Measurements from ENCODE around the gene SLC26A8. TPM values are rescaled to one million over a fixed set of nuclear protein-coding genes. Genes with fewer than 3 reads are reported as not detected.
A peak's percentile ranks its signal among the peaks of the same experiment; 100 is the strongest.
"Not testable (repeated sequence)": the region's sequence is repeated elsewhere in the genome, so short reads cannot be mapped to it uniquely, and the experiment has no call there.

The SLC26A8 gene
- total RNA-seq, 1 experiment from 2014 or later, result not detected

DNA sequence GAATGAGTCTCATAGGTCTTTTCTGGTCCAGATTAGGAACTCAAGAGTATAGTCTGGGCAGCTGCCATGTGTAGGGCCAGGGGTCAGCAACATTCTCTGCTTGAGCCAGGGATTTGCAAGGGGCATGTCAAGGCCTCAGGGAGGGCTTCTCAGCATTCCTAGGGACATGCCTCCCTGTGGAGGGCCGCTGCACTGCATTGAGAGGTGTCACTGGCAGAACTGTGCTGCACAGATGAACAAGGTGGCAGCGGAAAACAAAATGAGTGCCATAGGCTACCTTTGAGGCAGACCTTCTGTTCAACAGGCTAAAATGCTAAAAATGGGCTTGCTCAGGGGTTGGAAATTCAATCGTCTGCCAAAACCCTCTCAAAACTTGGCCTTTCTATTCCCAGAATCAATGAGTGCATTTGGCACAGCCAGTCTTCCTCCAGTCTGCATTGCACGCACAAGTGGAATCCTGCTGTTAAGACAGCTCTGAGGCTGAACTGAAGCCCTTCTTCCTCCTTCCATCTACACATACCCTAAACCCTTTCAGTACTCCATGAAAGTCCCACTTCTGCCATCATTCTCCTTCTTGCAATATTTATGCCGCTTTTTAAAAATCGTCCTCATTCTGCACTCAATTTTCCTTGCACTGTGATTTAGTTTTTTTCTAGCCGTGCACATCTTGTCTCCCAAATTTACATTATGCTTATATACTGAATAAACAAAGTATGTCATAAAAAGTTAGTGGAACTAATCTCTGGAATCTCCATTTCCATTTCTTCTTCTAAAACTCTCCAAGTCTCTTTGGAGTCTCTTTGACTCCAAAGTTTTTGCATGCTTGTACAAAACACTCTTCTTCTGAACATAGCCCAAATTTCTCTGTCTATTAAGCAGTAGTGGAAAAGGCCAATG, 51.7 kb downstream of the SLC26A8 start:
- Histone ChIP-seq H3K27me3 (no peaks in the 10 kb centered on the region), H3K36me3 (no peaks in the 10 kb centered on the region), H3K4me3 (no peak overlapping the region), H3K9me3 (no peaks in the 10 kb centered on the region)
- peak; percentile 82 for DNase-seq

DNA sequence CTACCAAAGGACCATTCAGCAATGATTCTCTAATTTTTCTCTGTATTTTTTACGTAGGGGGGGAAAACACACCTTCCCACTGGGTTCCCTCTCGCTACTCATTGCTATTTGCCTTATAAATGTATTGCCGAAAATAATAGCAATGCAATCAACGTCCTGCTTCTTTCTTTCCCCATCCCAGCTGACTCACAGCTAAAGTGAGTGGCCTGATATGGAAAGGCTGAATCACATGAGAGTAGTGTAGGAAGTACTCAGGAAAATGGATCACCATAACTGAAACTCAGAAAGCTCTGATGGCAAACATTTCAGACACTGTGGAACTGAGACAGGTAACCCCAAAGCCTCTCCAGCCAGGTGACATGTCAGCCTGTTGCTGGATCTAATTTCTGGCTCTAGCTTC, 54.3 kb downstream of the SLC26A8 start:
- Histone ChIP-seq H3K36me3 (no peaks in the 10 kb centered on the region), H3K27me3 (no peaks in the 10 kb centered on the region), H3K9me3 (no peaks in the 10 kb centered on the region), H3K4me3 (no peak overlapping the region)
- DNase-seq, result peak; percentile 31

DNA sequence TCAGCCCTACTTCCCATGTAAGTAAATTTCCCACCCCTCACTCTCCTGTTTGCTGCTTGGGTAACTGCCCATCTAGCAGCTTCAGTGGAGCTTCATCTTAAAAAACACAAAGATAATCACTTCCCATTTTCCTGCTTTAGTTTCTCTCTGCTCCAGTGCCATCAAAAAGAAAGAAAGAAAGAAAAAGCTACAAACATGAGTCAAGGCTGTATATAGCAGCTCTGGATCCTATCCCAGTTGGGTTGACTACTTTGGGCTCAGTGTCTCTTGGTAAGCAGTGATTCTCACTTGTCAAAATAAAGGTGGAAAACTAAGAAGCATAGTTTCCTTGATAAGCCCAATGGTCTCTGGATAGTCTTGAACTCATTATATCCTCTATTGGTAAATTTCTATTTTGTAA, 54.8 kb downstream of the SLC26A8 start:
- no peak for DNase-seq
- Histone ChIP-seq H3K27me3 (no peaks in the 10 kb centered on the region), H3K4me3 (no peak overlapping the region), H3K9me3 (no peaks in the 10 kb centered on the region), H3K36me3 (no peaks in the 10 kb centered on the region)

DNA sequence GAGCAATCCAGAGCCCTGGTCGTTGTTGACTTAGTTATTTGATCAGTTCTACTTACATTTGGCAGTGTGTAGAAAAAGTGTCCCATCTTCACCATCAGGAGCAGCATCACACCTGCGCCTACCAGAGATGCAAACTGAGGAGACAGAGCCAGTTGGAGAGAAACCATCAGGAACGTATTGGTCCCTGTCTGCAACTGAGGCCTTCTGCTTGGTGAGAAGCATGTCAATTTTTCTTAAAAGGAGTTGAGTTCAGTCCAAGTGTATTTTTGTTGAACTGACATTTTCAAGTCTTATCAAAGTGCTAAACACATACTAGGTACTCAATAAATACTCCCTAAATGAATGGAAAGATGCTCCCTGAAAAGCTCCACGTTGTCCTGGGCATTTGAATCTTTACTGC, 55.6 kb downstream of the SLC26A8 start:
- H3K9me3 ChIP-seq, result no peaks in the 10 kb centered on the region
- no peaks in the 10 kb centered on the region for H3K36me3 ChIP-seq
- no peaks in the 10 kb centered on the region for H3K27me3 ChIP-seq
- no peak for DNase-seq
- H3K4me3 ChIP-seq, result no peak overlapping the region

DNA sequence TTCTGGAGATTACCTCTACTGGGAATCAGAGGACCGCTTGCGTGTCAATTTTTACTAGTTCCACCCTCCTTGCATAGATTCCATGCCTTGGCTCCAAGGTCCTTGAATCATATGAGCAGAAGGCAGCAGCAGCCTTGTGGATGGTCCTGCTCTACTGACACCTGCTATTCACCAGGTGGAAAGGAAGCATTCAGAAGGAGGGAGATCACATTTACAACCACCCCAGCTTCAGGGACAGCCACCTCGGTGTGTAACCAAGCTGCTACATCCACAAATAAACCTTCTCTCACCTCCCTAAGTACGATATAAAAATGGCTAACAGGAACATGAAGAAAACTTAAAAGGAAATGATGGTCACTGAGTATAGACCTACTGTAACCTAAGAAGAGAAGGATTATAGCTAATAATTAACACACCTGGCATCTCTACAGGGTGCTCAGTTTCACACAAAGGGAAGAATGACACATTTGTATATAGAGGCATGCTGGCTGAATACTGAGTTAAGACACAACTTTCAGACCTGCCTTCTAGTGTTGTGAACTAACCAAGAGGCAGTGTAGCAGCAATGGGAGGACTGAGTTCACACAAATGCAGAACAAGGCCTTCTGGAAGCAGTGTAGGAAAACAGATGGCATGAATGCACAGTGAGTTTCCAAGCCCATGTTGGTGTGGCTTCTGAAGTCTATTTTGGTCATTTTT, 57.2 kb downstream of the SLC26A8 start:
- no peaks in the 10 kb centered on the region for H3K9me3 ChIP-seq
- H3K4me3 ChIP-seq, result no peak overlapping the region

DNA sequence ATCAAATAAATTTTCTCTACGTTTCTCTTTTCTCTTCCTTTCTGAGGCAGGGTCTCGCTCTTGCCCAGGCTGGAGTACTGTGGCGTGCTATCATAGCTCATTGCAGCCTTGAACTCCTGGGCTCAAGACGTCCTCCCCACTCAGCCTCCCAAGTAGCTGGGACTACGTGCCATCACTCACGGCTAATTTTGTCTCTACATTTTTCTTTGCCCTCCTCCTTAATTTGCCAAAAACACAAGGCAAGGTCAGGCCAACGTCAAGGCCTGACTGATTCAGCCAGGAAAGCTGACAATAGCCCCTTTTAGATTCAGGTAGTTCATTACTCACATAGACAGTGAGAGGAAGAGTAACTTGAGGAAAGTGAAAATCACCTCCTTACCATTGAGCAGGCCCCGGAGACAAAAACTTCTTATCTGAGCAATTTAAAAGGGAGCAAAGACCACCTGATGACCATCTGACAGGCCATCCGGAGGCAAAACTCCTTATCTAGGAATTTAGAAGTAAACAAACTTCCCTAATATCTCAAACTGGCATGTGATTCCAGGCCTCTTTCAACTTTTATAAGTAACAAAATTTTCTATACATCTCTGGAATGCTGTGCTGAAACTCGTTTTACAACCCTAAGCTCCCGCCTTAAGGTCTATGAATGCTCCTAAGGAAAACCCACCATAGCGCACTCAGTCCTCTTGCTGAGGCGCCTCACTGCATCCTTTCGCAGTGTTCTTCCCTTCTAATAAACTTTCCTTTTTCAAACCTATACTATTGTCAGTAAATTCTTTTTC, 61.5 kb downstream of the SLC26A8 start:
- H3K27me3 ChIP-seq, result no peaks in the 10 kb centered on the region
- no peaks in the 10 kb centered on the region for H3K9me3 ChIP-seq
- no peak for DNase-seq
- no peaks in the 10 kb centered on the region for H3K36me3 ChIP-seq
- no peak overlapping the region for H3K4me3 ChIP-seq

More for the DNA sequence above, 57.2 kb downstream of the SLC26A8 start:
- no peaks in the 10 kb centered on the region for H3K36me3 ChIP-seq
- DNase-seq, result no peak
- H3K27me3 ChIP-seq, result no peaks in the 10 kb centered on the region

DNA sequence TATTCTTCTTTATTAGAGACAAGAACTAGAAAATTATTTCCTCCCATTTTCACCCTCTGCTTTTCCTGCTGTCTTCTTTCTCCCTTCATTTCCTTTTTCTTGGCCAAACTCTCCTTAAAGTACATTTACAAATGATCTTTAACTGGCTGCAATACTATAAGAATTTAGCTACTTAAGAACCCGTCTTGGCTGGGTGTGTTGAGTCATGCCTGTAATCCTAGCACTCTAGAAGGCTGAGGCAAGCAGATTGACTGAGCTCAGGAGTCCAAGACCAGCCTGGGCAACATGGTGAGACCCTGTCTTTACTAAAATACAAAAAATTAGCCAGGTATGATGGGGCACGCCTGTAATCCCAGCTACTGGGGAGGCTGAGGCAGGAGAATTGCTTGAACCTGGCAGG, 64.3 kb downstream of the SLC26A8 start:
- H3K27me3 ChIP-seq, result no peaks in the 10 kb centered on the region
- no peaks in the 10 kb centered on the region for H3K9me3 ChIP-seq
- DNase-seq, result peak; percentile 8
- H3K36me3 ChIP-seq, result no peaks in the 10 kb centered on the region
- H3K4me3 ChIP-seq, result no peak overlapping the region

DNA sequence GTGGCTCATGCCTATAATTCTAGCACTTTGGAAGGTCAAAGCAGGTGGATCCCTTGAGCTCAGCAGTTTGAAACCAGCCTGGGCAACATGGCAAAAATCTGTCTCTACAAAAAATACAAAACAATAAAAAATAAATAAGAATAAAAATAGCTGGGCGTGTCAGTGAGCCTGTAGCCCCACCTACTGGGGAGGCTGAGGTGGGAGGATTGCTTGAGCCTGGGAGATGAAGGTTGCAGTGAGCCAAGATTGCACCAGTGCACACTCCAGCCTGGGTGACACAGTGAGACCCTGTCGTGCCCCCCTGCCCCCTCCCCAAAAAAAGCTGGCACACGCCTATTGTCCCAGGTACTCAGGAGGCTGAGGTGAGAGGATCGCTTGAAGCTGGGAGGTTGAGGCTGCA, 68.5 kb downstream of the SLC26A8 start:
- no peaks in the 10 kb centered on the region for H3K27me3 ChIP-seq
- no peaks in the 10 kb centered on the region for H3K36me3 ChIP-seq
- DNase-seq, result no peak

DNA sequence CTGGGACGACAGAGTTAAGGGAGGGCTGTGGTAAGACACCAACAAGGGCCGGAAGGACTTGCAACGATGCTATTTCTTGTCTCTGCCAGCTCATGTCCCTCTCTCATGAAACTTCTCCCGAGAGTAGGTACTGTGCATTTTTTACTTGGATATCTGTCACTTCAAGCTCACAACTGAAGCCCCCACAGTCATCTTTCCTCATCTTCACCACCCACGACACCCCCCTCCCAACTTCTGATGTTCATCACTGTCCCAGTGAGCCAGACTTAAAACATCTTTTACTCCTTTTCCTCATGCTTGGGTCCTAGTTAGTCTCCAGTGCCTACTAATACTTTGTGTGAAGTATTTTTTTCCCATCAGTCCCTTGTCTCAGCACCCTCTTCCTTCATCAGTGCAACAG, 68.9 kb downstream of the SLC26A8 start:
- DNase-seq, result no peak
- H3K9me3 ChIP-seq, result no peaks in the 10 kb centered on the region
- no peak overlapping the region for H3K4me3 ChIP-seq
- no peaks in the 10 kb centered on the region for H3K36me3 ChIP-seq
- H3K27me3 ChIP-seq, result no peaks in the 10 kb centered on the region

More for the DNA sequence above, 68.5 kb downstream of the SLC26A8 start:
- Histone ChIP-seq H3K4me3 (no peak overlapping the region), H3K9me3 (no peaks in the 10 kb centered on the region)

DNA sequence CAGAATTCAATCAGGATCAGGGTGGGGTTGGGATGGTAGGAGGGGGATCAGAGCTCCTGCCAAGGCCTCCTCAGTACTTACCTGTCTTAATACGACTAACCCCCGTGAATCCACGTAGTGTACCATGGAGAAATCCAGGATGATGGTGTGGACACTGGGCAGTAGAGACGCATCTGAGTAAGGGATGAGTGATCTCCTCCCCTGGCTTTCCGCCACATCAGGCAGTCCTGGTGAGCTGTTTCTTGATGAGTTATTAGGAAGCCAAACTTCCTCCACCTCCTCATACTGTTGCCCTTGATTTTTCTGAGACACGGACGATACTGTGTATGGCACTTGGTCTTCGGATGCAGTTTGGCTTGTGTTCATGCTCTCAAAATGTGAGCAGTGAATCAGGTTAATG, 69.4 kb downstream of the SLC26A8 start:
- no peak overlapping the region for H3K4me3 ChIP-seq
- no peaks in the 10 kb centered on the region for H3K9me3 ChIP-seq
- DNase-seq, result peak; percentile 72
- H3K27me3 ChIP-seq, result no peaks in the 10 kb centered on the region
- no peaks in the 10 kb centered on the region for H3K36me3 ChIP-seq

DNA sequence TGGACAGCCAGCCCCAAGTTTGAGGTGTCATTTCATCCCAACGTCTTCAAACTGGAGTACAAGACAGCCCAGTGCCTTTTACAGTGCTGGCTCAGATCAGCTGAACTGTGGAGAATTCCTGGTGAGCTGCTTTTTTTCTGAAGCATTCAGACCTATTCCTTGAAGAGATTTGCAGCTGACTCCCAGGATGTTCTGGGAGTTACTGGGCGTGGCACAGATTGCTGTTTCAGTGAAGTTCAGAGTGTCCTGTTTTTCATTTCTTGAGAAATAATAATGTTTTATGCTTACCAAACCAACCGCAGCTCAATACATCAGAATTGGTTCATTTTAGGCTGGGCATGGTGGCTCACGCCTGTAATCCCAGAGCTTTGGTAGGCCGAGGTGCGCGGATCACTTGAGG, 70.1 kb downstream of the SLC26A8 start:
- H3K36me3 ChIP-seq, result no peaks in the 10 kb centered on the region
- no peak for DNase-seq

DNA sequence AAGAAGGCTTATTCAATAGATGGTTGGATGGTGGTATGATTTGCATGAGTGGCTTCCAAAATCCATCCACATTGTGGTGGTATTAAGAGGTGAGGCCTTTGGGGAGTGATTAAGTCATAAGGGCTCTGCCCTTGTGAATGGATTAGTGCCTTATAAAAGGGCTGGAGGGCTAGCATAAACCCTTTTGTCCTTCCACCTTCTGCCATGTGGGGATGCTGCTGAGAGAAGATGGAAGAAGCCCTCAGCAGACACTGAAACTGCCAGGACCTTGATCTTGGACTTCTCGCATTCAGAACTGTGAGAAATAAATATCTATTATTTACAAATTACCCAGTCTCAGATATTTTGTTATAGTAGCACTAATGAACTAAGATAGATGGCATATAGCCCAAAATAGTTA, 75.7 kb downstream of the SLC26A8 start:
- H3K9me3 ChIP-seq, result no peaks in the 10 kb centered on the region
- no peak overlapping the region for H3K4me3 ChIP-seq
- peak; percentile 13 for DNase-seq
- no peaks in the 10 kb centered on the region for H3K27me3 ChIP-seq
- H3K36me3 ChIP-seq, result no peaks in the 10 kb centered on the region

More for the DNA sequence above, 70.1 kb downstream of the SLC26A8 start:
- H3K4me3 ChIP-seq, result no peak overlapping the region
- H3K9me3 ChIP-seq, result no peaks in the 10 kb centered on the region
- no peaks in the 10 kb centered on the region for H3K27me3 ChIP-seq

DNA sequence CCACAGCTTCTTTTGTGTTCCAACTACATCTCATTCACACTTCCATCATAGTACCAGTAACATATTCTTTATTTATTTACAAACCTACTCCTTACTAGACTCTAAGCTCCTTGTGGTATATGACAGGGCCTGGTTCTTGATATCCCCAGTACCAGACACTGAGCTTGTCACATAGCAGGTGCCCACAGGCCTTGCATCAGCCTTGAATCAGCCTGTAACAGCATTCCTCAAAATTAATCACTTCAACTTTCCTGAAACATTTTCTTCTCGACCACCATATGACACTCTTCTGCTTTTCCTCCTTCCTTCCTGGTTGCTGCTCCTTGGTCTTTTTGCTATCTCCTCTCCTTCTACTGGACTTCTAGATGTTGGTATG, 78.8 kb downstream of the SLC26A8 start:
- H3K4me3 ChIP-seq, result no peak overlapping the region
- H3K9me3 ChIP-seq, result no peaks in the 10 kb centered on the region
- H3K36me3 ChIP-seq, result no peaks in the 10 kb centered on the region
- no peak for DNase-seq
- H3K27me3 ChIP-seq, result no peaks in the 10 kb centered on the region

DNA sequence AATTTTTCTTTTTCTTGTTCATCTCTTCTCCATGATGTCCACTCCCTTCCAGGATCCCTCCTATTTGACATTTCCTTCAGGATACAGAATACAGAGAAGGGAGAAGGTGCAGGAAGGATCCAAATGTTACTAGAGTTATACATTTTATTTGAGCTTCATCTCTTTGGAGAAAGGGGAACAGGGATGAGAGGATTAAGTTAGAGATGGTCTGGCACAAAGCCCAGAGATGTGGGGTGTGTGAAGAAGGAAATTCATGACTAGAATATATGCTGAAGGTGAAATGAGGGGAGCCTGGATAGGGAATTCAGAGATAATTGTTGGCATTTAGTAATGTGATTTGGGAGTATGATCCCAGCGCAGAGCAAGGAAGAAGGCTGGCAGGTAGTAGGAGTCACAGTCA, 81.1 kb downstream of the SLC26A8 start:
- H3K4me3 ChIP-seq, result no peak overlapping the region
- H3K9me3 ChIP-seq, result no peaks in the 10 kb centered on the region
- no peak for DNase-seq
- H3K36me3 ChIP-seq, result no peaks in the 10 kb centered on the region
- no peaks in the 10 kb centered on the region for H3K27me3 ChIP-seq

DNA sequence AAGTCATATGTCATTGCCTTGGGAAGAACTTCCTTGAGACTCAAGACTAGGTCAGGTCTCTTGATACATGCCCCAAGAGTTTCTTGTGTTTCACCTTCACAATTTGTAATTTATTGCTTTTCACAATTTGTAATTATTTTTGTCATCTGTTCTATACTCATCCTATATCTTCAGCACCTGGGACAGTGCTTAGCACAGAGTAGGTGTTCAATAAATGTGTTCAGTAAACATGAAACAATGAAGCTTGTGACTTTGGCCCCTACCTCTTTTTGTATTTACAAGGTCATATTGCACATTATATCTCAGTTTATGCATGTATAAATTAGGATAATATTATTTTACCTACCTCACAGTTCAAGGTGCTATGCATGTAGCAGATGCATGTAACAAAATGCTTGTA, 82.1 kb downstream of the SLC26A8 start:
- Histone ChIP-seq H3K9me3 (no peaks in the 10 kb centered on the region), H3K36me3 (no peaks in the 10 kb centered on the region)
- DNase-seq, result no peak

DNA sequence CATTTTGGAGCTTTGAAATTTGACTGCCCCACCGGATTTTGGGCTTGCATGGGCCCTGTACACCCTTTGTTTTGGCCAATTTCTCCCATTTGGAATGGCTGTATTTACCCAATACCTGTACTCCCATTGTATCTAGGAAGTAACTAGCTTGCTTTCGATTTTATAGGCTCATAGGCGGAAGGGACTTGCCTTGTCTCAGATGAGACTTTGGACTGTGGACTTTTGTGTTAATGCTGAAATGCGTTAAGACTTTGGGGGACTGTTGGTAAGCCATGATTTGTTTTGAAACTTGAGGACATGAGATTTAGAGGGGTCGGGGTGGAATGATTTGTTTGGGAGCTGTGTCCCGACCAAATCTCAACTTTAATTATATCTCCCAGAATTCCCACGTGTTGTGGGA, 83.3 kb downstream of the SLC26A8 start:
- DNase-seq, H3K4me3 ChIP-seq, H3K27me3 ChIP-seq, H3K36me3 ChIP-seq, H3K9me3 ChIP-seq: not testable (repeated sequence)

More for the DNA sequence above, 82.1 kb downstream of the SLC26A8 start:
- Histone ChIP-seq H3K27me3 (no peaks in the 10 kb centered on the region), H3K4me3 (no peak overlapping the region)

DNA sequence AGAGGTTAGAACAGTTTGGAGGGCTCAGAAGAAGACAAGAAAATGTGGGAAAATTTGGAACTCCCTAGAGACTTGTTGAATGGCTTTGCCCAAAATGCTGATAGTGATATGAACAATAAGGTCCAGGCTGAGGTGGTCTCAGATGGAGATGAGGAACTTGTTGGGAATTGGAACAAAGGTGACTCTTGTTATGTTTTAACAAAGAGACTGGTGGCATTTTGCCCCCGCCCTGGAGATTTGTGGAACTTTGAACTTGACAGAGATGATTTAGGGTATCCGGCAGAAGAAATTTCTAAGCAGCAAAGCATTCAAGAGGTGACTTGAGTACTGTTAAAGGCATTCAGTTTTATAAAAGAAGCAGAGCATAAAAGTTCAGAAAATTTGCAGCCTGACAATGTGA, 84.4 kb downstream of the SLC26A8 start:
- not testable (repeated sequence) for H3K27me3 ChIP-seq, H3K4me3 ChIP-seq, DNase-seq, H3K9me3 ChIP-seq, H3K36me3 ChIP-seq
